SK-N-SH treated with all-trans-retinoic acid at 6 μM for 48 hours (cell line): ENCODE data around the gene SLC6A4.

Source experiments
- SNAI2 ChIP-seq: fragments of 250-450 bp; sonication (Bioruptor Pico); IDR thresholded peaks from 2 replicates; pipeline ENCODE4 v1.5.0; 2020; ENCODE audit warnings: mild to moderate bottlenecking, moderate library complexity
- ZFP3 ChIP-seq: fragments of 250-450 bp; sonication (Bioruptor Pico); IDR thresholded peaks from 2 replicates; pipeline ENCODE4 v1.5.0; 2020; ENCODE audit warnings: mild to moderate bottlenecking, moderate library complexity
- ZNF8 ChIP-seq: fragments of 450-650 bp; formaldehyde crosslinking; IDR thresholded peaks from 2 replicates; pipeline ENCODE4 v1.5.0; 2020; ENCODE audit warnings: mild to moderate bottlenecking, moderate library complexity

DNA sequence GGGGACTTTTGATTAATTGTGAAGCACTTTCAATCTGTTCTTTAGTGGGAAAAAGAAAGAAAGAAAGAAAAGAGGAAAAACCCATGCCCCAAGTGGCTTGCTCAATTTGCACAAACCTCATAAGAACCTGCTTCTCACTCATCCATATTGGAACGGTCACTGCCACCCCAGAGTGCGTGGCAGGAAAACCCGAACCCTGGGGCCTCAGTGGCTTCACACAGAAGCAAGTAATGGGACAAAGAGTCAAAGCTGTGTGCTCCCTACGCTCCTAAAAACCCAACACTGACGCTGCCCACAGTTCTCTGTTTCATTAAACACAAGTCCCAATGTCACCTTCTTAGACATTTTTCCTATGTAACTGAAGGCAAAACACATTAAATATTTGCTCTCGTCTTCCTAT, 1.2 kb downstream of the SLC6A4 start:
- TF ChIP-seq ZFP3 (CRISPR knock-in tag) (no peak), SNAI2 (CRISPR knock-in tag) (no peak), ZNF8 (CRISPR knock-in tag) (no peak)
